ENCODE data around the gene KRTAP10-12. TPM values are rescaled to one million over a fixed set of nuclear protein-coding genes. Genes with fewer than 3 reads are reported as not detected.

KRTAP10-12 gene
- total RNA-seq, 3 donors from 2014 or later (not counting 1 experiment from before 2014, with no cell fraction given), result not detected

DNA sequence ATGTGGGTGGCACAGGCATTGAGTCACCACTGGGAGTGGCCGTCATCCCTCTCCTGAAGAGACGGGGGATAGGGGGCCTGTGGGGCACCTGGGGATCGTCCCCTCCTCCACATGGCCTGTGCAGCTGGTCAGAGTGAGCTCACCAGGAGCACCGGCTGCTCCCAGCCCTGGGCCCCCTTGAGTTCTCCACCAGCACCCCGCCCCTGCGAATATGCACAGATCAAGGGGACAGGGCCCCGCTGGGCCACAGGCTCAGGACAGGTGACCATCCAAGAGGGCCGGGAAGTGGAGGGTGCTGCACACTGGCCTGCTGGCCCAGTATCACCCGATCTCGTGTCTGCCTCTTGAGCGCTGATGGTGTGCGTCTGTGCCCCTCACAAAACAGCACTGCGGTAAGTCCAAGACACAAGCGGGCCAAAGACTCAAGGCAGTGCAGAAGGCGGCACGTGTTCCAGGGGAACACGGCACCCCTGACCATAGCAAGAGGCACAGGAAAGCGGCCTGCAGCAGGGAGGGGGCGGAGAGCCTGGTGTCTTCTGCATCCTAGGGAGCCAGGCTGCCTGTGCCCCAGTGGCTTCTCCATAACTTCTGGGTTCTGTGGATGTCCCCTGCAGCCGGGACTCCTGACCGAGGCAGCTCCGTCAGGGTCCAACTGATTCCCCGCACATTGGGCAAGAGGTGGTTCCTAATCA lies 32.5 kb downstream of the KRTAP10-12 start:
- Mint-ChIP-seq H3K36me3 (no peaks in the 10 kb centered on the region), H3K27me3 (ENCODE audit: low read depth in 2 of 2) (peaks cover 19 to 20% of the 10 kb centered on the region in 2 donors), H3K9me3 (no peaks in the 10 kb centered on the region), H3K4me1 (peaks cover 0 to 11% of the 10 kb centered on the region in 2 donors), H3K27ac (no peak overlapping the region), H3K4me3 (no peak overlapping the region)
- TF ChIP-seq, protein P1, sequence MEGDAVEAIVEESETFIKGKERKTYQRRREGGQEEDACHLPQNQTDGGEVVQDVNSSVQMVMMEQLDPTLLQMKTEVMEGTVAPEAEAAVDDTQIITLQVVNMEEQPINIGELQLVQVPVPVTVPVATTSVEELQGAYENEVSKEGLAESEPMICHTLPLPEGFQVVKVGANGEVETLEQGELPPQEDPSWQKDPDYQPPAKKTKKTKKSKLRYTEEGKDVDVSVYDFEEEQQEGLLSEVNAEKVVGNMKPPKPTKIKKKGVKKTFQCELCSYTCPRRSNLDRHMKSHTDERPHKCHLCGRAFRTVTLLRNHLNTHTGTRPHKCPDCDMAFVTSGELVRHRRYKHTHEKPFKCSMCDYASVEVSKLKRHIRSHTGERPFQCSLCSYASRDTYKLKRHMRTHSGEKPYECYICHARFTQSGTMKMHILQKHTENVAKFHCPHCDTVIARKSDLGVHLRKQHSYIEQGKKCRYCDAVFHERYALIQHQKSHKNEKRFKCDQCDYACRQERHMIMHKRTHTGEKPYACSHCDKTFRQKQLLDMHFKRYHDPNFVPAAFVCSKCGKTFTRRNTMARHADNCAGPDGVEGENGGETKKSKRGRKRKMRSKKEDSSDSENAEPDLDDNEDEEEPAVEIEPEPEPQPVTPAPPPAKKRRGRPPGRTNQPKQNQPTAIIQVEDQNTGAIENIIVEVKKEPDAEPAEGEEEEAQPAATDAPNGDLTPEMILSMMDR (IDR thresholded peaks at IDR 0.05), result no peak
- Histone ChIP-seq H3K9me3 (ENCODE audit: control insufficient read depth, insufficient read depth, low read length) (no peaks in the 10 kb centered on the region), H3K4me3 (ENCODE audit: low read length) (no peak overlapping the region), H3K4me1 (ENCODE audit: control insufficient read depth, insufficient read depth, low read length) (no peaks in the 10 kb centered on the region), H3K36me3 (ENCODE audit: control insufficient read depth, insufficient read depth, low read length) (no peaks in the 10 kb centered on the region), H3K27me3 (ENCODE audit: control insufficient read depth, insufficient read depth, low read length) (no peaks in the 10 kb centered on the region), H3K27ac (ENCODE audit: low read length) (no peak overlapping the region)
- ATAC-seq (no peak), DNase-seq (no peak)
- WGBS (ENCODE audit: insufficient coverage), result 91% methylated on average over 23 of the region's 23 CpGs
- intact Hi-C loops (cut with micrococcal nuclease), result no loop called here

DNA sequence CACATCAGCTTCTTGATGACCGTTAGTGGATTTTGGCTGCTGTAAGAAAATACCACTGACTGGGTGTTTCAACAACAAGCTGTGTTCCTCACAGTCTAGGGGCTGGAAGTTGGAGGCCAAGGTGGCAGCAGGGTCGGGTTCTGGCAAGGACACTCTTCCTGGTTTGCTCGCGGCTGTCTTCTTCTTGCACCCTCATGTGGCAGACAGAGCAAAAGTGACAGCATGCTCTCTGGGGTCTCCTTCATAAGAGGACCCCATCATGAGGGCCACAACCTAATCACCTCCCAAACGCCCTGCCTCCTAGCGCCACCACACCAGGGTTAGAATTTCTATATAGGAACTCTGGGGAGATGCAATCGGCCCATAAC lies 33.0 kb downstream of the KRTAP10-12 start:
- no peaks in the 10 kb centered on the region for H3K36me3 ChIP-seq (ENCODE audit: control insufficient read depth, insufficient read depth, low read length)
- intact Hi-C loops (cut with micrococcal nuclease), result no loop called here
- no peak for ATAC-seq
- peaks cover 19 to 20% of the 10 kb centered on the region in 2 donors for H3K27me3 Mint-ChIP-seq (ENCODE audit: low read depth in 2 of 2)
- no peaks in the 10 kb centered on the region for H3K36me3 Mint-ChIP-seq
- H3K27me3 ChIP-seq (ENCODE audit: control insufficient read depth, insufficient read depth, low read length), result no peaks in the 10 kb centered on the region
- no peaks in the 10 kb centered on the region for H3K9me3 Mint-ChIP-seq
- WGBS (ENCODE audit: insufficient coverage), result 86% methylated on average over 7 of the region's 7 CpGs
- no peak for DNase-seq
- no peaks in the 10 kb centered on the region for H3K4me1 ChIP-seq (ENCODE audit: control insufficient read depth, insufficient read depth, low read length)
- no peak overlapping the region for H3K27ac Mint-ChIP-seq
- H3K4me3 Mint-ChIP-seq, result no peak overlapping the region
- peaks cover 0 to 11% of the 10 kb centered on the region in 2 donors for H3K4me1 Mint-ChIP-seq
- no peak overlapping the region for H3K27ac ChIP-seq (ENCODE audit: low read length)
- no peaks in the 10 kb centered on the region for H3K9me3 ChIP-seq (ENCODE audit: control insufficient read depth, insufficient read depth, low read length)
- H3K4me3 ChIP-seq (ENCODE audit: low read length), result no peak overlapping the region
- TF ChIP-seq, protein P1 (IDR thresholded peaks at IDR 0.05), result no peak

- Mint-ChIP-seq H3K4me1 (peaks cover 0 to 11% of the 10 kb centered on the region in 2 donors), H3K27ac (no peak overlapping the region), H3K36me3 (no peaks in the 10 kb centered on the region), H3K27me3 (ENCODE audit: low read depth in 2 of 2) (peaks cover 15 to 17% of the 10 kb centered on the region in 2 donors), H3K4me3 (no peak overlapping the region), H3K9me3 (no peaks in the 10 kb centered on the region)
- H3K4me1 ChIP-seq (ENCODE audit: control insufficient read depth, insufficient read depth, low read length), result no peaks in the 10 kb centered on the region
- no peaks in the 10 kb centered on the region for H3K27me3 ChIP-seq (ENCODE audit: control insufficient read depth, insufficient read depth, low read length)
- no peak overlapping the region for H3K4me3 ChIP-seq (ENCODE audit: low read length)
- 62% methylated on average over 9 of the region's 9 CpGs for WGBS (ENCODE audit: insufficient coverage)
- no peaks in the 10 kb centered on the region for H3K36me3 ChIP-seq (ENCODE audit: control insufficient read depth, insufficient read depth, low read length)
- no peaks in the 10 kb centered on the region for H3K9me3 ChIP-seq (ENCODE audit: control insufficient read depth, insufficient read depth, low read length)
- TF ChIP-seq, protein P1 (IDR thresholded peaks at IDR 0.05), result no peak
- intact Hi-C loops (cut with micrococcal nuclease), result no loop called here
- no peak overlapping the region for H3K27ac ChIP-seq (ENCODE audit: low read length)
- no peak for DNase-seq
- no peak for ATAC-seq
Measured at GRCh38 chr21:44730951-44731579, 34.1 kb downstream of the KRTAP10-12 start.
